Activated T-helper 17 cell treated with anti-CD3 and anti-CD28 coated beads, Interleukin-2, amount 50 U/mL, for 72 hours (primary cell): ENCODE data around the gene BCLAF1. TPM values are rescaled to one million over a fixed set of nuclear protein-coding genes. Genes with fewer than 3 reads are reported as not detected.
"Not testable (repeated sequence)": the region's sequence is repeated elsewhere in the genome, so short reads cannot be mapped to it uniquely, and the experiment has no call there.

Experiments used
- ATAC-seq: fragments of 150-1000 bp; cut with Tn5 transposase; replicated peaks from 2 replicates; pipeline ENCODE4 v1.10.0; 2021; ENCODE audit warnings: mild to moderate bottlenecking, moderate library complexity
- H3K27ac Mint-ChIP-seq: one replicate; pipeline ENCODE4 v1.8.0; 2022; ENCODE audit warnings: mixed read lengths
- H3K27me3 Mint-ChIP-seq: one replicate; pipeline ENCODE4 v1.8.0; 2022; ENCODE audit warnings: mixed read lengths
- H3K36me3 Mint-ChIP-seq: one replicate; pipeline ENCODE4 v1.8.0; 2022; ENCODE audit warnings: low read depth, mild to moderate bottlenecking, mixed read lengths
- H3K4me1 Mint-ChIP-seq: one replicate; pipeline ENCODE4 v1.8.0; 2022; ENCODE audit warnings: mixed read lengths
- H3K4me3 Mint-ChIP-seq: one replicate; pipeline ENCODE4 v1.8.0; 2022; ENCODE audit warnings: mild to moderate bottlenecking, mixed read lengths
- H3K9me3 Mint-ChIP-seq: one replicate; pipeline ENCODE4 v1.8.0; 2022; ENCODE audit warnings: mixed read lengths
- total RNA-seq, 2 donors: library from RNA; stranded (reverse); gene quantifications; one replicate each; pipeline ENCODE4 v1.2.3, GENCODE V29; 2022

Gene BCLAF1
- total RNA-seq, 2 donors from 2014 or later, result 138 to 191 TPM

DNA sequence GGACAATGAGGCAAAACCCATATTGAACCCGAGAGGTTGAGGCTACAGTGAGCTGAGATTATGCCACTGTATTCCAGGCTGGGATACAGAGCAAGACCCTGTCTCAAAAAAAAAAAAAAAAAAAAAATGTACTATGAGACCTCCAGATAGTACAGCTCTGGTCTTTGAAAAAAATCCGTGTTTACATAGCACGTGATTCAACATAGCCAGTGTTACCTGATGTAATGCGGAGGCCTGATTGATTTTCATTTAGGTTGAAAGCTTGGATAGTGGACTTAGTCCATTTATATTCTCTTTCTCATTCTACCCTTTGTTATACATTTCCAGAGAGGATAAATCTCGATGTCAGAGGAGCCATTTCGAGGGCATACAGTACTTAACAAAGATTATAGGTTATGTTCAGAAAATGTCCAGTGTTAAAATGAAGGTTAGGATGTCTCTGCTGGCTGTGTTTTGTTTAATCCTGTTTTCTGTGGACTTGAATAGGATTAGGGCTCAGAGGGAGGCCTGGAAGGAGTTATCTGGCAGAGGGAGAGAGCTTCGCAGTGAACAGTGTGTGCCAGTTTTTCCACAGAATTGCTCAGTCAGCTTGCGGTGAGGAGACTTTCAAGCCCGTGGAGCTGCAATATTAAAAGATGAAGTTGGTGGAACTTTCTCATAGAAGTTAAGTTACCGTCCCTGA, 33.9 kb upstream of the BCLAF1 start:
- no peaks in the 10 kb centered on the region for H3K36me3 Mint-ChIP-seq
- H3K27ac Mint-ChIP-seq, result no peak overlapping the region
- no peaks in the 10 kb centered on the region for H3K4me1 Mint-ChIP-seq
- no peak for ATAC-seq
- no peak overlapping the region for H3K4me3 Mint-ChIP-seq
- H3K27me3 Mint-ChIP-seq, result no peaks in the 10 kb centered on the region
- no peaks in the 10 kb centered on the region for H3K9me3 Mint-ChIP-seq

DNA sequence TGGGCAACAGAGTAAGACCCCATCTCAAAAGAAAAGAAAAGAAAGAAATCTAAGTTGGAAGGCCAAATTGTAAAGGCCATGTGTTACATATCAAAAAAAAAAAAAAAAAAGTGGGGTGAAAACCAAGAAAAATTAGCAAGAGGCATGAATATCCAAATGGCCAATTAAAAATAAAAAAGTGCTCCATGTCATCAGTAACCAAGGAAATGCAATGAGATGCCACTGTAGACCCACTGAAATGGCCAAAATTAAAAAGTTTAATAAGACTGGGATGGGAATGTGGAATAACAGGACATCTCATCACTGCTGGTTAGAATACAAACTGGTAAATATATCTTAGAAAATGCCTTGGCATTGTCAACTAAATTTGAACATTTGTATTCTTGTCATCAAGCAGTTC, 30.1 kb upstream of the BCLAF1 start:
- no peaks in the 10 kb centered on the region for H3K4me1 Mint-ChIP-seq
- no peak overlapping the region for H3K27ac Mint-ChIP-seq
- no peaks in the 10 kb centered on the region for H3K27me3 Mint-ChIP-seq
- H3K4me3 Mint-ChIP-seq, result no peak overlapping the region
- ATAC-seq, result no peak
- no peaks in the 10 kb centered on the region for H3K36me3 Mint-ChIP-seq
- no peaks in the 10 kb centered on the region for H3K9me3 Mint-ChIP-seq

DNA sequence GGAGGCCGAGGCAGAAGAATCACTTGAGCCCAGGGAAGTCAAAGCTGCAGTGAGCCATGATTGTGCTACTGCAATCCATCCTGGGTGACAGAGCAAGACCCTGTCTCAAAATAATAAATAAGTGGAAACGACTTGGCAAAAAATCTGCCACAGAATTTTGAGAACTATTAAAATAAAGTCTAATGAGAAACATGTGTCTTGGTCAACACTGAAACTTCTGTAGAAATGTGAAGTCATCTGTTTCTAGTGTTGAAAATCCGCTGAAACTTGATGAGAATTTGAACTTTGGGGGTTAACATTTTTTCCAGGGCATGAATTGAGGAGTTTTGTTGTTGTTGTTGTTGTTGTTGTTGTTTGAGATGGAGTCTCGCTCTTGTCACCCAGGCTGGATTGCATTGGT, 29.0 kb upstream of the BCLAF1 start:
- H3K36me3 Mint-ChIP-seq, result no peaks in the 10 kb centered on the region

DNA sequence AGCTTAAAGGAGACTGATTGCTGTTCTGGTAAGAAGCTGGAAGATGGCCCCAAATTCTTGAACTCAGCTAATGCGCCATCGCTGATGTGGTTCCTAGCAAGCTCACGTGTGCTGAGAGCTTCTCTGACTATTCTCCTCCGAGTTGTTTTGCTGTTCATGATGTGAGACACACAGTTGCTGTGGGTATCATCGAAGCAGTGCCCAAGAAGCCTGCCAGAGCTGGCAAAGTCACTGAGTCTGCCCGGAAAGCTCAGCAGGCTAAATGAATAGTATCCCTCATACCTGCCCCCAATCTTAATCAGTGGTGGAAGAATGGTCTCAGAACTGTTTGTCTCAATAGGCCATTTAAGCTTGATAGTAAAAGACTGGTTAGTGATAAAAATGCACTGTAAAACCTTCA, 28.3 kb upstream of the BCLAF1 start:
- Mint-ChIP-seq H3K9me3 (no peaks in the 10 kb centered on the region), H3K27me3 (no peaks in the 10 kb centered on the region), H3K4me3 (no peak overlapping the region), H3K27ac (no peak overlapping the region), H3K36me3 (no peaks in the 10 kb centered on the region), H3K4me1 (no peaks in the 10 kb centered on the region)
- ATAC-seq, result no peak

More for the DNA sequence above, 29.0 kb upstream of the BCLAF1 start:
- Mint-ChIP-seq H3K4me1 (no peaks in the 10 kb centered on the region), H3K4me3 (no peak overlapping the region), H3K27ac (no peak overlapping the region), H3K27me3 (no peaks in the 10 kb centered on the region), H3K9me3 (no peaks in the 10 kb centered on the region)
- ATAC-seq, result no peak

DNA sequence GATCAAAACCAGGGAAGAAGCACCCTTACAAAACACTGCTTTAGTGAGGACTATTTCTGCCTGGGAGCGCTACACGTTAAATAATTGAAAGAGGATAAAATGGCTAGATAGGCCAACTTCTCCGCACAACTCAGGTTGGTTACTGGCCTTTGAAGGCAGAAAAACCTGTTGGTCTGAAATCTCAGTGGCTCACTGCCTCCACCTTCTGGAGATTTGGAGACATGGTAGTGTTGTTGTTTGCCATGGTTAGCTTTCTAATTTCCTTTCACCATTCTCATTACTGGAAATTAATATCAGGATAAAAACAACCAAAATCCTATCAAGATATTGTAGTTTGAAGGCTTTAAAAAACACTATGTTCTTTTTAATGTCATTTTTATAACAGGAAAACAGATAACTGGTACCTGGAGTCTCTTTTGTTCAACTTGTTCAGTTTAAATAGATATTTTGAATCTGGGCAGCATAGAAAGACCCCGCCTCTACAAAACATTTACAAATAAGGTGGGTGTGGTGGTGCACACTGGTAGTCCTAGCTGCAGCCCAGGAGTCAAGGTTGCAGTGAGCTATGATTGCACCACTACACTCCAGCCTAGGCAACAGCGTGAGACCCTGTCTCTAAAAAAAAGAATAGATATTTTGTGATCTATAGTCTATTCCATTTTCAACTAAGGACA, 27.5 kb upstream of the BCLAF1 start:
- H3K27me3 Mint-ChIP-seq, result no peaks in the 10 kb centered on the region
- no peak overlapping the region for H3K27ac Mint-ChIP-seq
- no peaks in the 10 kb centered on the region for H3K4me1 Mint-ChIP-seq
- no peak overlapping the region for H3K4me3 Mint-ChIP-seq
- no peaks in the 10 kb centered on the region for H3K36me3 Mint-ChIP-seq
- ATAC-seq, result peak; percentile 65
- H3K9me3 Mint-ChIP-seq, result no peaks in the 10 kb centered on the region

DNA sequence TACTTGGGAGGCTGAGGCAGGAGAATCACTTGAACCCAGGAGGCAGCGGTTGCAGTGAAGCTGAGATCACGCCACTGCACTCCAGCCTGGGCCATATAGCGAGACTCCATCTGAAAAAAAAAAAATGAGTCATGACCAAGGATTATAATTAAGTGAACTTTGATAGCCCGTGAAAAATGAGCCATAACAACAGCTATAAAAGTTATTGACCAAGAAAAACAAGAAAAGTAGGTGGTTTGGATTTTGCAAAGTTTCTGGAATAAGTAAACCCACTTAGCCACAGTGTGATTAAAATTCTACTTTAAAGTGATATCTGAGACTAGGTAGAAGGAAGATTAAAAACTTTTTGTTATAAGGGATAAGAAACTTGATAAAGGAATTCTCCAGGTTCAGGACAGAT, 25.9 kb upstream of the BCLAF1 start:
- no peak overlapping the region for H3K27ac Mint-ChIP-seq
- no peaks in the 10 kb centered on the region for H3K36me3 Mint-ChIP-seq
- H3K27me3 Mint-ChIP-seq, result no peaks in the 10 kb centered on the region
- H3K4me1 Mint-ChIP-seq, result no peaks in the 10 kb centered on the region
- no peak overlapping the region for H3K4me3 Mint-ChIP-seq
- H3K9me3 Mint-ChIP-seq, result no peaks in the 10 kb centered on the region
- ATAC-seq, result no peak

DNA sequence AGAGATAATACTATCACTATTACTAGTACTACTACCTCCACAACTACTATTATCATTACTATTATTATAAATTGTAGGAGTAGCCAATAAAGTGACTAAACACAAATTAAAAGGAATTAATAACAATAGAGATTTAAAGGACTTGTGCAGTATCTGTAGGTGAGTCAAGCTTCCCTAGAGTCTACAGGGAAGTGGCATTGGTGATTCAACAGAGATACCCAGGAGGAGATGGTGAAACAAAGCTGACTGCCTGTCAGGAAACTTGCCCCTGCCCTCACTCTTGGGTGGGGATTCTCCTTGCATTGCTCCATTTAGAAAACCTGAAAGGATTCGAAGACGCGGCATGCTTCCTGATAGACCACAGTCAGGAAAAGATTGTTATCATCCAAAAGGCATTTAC, 23.3 kb upstream of the BCLAF1 start:
- no peak overlapping the region for H3K27ac Mint-ChIP-seq
- no peaks in the 10 kb centered on the region for H3K4me1 Mint-ChIP-seq
- H3K27me3 Mint-ChIP-seq, result no peaks in the 10 kb centered on the region

DNA sequence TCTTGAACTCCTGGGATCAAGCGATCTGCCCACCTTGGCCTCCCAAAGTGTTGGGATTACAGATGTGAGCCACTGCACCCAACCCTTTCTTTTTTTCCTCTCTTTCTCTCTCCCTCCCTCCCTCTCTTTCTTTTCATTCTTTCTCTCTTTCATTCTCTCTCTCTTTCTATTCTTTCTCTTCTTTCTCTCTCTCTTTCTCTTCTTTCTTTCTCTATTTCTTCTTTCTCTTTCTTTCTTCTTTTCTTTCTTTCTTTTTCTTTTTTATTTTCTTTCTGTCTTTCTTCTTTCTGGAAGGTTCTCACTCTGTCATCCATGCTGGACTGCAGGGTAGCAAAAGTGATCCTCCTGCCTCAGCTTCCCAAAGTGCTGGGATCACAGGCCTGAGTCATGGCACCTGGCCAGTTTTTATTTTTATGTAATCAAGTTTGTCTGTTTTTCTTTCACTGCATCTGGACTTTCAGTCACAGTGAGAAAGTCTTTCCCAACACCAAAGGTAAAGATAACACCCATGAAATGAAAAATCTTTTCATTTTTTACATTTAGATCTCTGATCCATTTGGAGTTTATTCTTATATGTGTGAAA, 20.2 kb upstream of the BCLAF1 start:
- ATAC-seq, result no peak

More for the DNA sequence above, 23.3 kb upstream of the BCLAF1 start:
- Mint-ChIP-seq H3K36me3 (no peaks in the 10 kb centered on the region), H3K9me3 (no peaks in the 10 kb centered on the region), H3K4me3 (no peak overlapping the region)
- ATAC-seq, result no peak

DNA sequence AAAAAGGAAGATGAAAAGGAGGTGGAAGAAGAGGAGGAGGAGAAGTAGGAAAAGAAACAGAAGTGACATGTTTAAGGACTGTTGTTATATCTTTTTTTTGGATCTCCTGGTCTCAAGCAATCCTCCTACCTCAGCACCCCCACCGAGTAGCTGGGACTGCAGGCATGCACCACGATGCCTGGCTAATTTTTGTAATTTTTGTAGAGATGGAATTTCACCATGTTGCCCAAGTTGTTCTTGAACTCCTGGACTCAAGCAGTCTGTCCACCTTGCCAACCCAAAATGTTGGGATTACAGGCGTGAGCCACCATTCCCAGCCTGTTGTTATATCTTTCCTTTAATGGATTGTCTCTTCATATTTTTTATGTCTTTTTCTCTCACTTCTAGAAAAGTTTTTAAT, 19.5 kb upstream of the BCLAF1 start:
- Mint-ChIP-seq H3K36me3 (no peaks in the 10 kb centered on the region), H3K4me1 (no peaks in the 10 kb centered on the region), H3K4me3 (no peak overlapping the region), H3K27ac (no peak overlapping the region), H3K9me3 (no peaks in the 10 kb centered on the region), H3K27me3 (no peaks in the 10 kb centered on the region)
- no peak for ATAC-seq

More for the DNA sequence above, 20.2 kb upstream of the BCLAF1 start:
- Mint-ChIP-seq H3K27me3 (no peaks in the 10 kb centered on the region), H3K9me3 (no peaks in the 10 kb centered on the region), H3K36me3 (no peaks in the 10 kb centered on the region), H3K4me1 (no peaks in the 10 kb centered on the region), H3K27ac (no peak overlapping the region), H3K4me3 (no peak overlapping the region)

DNA sequence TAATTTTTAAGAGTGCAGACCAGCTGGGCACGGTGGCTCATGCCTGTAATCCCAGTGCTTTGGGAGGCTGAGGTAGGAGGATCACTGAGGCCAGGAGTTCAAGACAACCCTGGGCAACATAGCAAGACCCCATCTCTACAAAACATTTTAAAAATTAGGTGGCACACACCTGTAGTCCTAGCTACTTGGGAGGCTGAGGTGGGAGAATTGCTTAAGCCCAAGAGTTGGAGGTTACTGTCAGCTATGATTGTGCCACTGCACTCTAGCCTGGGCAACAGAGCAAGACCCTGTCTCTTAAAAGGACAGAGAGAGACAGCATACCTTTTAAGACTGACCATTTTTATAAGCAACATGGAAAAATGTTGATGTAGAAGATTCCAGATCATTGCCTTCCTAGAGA, 18.8 kb upstream of the BCLAF1 start:
- H3K36me3 Mint-ChIP-seq, H3K27ac Mint-ChIP-seq, H3K4me3 Mint-ChIP-seq, ATAC-seq, H3K9me3 Mint-ChIP-seq, H3K4me1 Mint-ChIP-seq, H3K27me3 Mint-ChIP-seq: not testable (repeated sequence)

DNA sequence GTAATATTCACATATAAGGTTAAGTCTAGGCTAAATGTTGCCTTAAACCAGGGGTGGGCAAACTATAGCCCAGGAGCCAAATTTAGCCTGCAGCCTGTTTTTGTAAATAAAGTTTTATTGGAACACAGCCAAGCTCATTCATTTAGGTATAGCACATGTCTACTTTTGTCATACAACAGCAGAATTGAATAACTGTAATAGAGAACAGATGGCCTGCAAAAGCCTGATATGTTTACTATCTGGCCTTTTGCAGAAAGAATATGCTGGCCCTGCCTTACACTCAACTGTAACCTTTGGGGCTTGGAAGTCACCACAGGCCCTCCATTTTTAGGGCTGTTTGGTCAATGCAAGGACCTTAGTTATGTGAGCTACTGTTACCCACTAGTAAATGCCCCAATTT, 17.7 kb upstream of the BCLAF1 start:
- ATAC-seq, result no peak
- Mint-ChIP-seq H3K4me3 (no peak overlapping the region), H3K27ac (no peak overlapping the region)

DNA sequence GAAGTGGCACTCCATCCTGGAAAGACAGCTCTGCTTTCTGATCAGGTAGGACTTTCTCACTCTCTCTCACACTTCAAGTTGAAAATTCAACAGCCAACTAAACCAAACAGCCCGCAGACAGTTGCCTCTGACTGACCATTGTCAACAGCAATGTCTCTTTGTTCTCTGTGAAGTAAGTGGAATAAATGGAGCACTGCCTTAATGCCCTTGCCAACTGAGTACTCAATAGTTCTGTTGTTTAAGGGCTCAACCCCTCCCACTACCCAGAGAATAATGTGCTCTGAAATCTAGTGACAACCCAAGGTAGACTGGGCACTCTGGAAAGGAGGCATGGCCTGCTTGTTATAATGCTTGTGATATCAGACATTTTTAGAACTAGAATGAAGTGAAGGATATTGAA, 16.8 kb upstream of the BCLAF1 start:
- Mint-ChIP-seq H3K36me3 (no peaks in the 10 kb centered on the region), H3K4me3 (no peak overlapping the region), H3K9me3 (no peaks in the 10 kb centered on the region), H3K27ac (no peak overlapping the region), H3K4me1 (no peaks in the 10 kb centered on the region), H3K27me3 (no peaks in the 10 kb centered on the region)
- no peak for ATAC-seq

More for the DNA sequence above, 17.7 kb upstream of the BCLAF1 start:
- H3K4me1 Mint-ChIP-seq, result no peaks in the 10 kb centered on the region
- no peaks in the 10 kb centered on the region for H3K9me3 Mint-ChIP-seq
- no peaks in the 10 kb centered on the region for H3K36me3 Mint-ChIP-seq
- H3K27me3 Mint-ChIP-seq, result no peaks in the 10 kb centered on the region

DNA sequence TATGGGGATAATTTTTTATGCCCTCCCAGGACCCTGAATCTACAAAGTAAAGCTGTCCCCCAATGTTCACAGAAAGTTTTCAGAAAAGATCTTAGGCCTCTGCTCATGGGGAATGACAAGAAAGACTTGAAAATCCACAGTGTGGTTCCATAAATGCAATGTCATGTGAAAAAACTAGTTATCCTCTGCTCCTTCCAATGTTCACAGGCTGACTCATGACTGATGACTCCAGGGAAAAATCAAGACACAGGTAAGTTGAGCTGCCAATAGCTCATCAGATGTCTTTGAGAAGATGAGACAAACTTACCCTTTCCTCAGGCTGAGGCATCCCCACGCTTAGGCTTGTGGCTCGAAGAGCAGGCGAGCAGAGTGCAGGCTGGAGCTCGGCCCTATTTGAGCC, 14.8 kb upstream of the BCLAF1 start:
- Mint-ChIP-seq H3K27me3 (no peaks in the 10 kb centered on the region), H3K36me3 (no peaks in the 10 kb centered on the region), H3K4me1 (no peaks in the 10 kb centered on the region), H3K4me3 (no peak overlapping the region), H3K9me3 (no peaks in the 10 kb centered on the region), H3K27ac (no peak overlapping the region)
- ATAC-seq, result no peak

DNA sequence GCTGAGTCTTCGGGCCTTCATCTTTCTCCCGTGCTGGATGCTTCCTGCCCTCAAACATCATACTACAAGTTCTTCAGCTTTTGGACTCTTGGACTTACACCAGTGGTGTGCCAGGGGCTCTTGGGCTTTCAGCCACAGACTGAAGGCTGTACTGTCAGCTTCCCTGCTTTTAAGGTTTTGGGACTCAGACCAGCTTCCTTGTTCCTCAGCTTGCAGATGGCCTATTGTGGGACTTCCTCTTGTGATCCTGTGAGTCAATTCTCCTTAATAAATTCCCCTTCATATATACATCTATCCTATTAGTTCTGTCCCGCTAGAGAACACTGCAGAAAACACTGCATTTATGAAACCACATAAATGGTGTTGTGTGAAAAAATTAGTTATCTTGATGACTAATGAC, 13.9 kb upstream of the BCLAF1 start:
- ATAC-seq, result no peak
- H3K9me3 Mint-ChIP-seq, result no peaks in the 10 kb centered on the region
- no peaks in the 10 kb centered on the region for H3K36me3 Mint-ChIP-seq
- no peak overlapping the region for H3K4me3 Mint-ChIP-seq
- H3K27me3 Mint-ChIP-seq, result no peaks in the 10 kb centered on the region
- H3K27ac Mint-ChIP-seq, result no peak overlapping the region
- H3K4me1 Mint-ChIP-seq, result no peaks in the 10 kb centered on the region

DNA sequence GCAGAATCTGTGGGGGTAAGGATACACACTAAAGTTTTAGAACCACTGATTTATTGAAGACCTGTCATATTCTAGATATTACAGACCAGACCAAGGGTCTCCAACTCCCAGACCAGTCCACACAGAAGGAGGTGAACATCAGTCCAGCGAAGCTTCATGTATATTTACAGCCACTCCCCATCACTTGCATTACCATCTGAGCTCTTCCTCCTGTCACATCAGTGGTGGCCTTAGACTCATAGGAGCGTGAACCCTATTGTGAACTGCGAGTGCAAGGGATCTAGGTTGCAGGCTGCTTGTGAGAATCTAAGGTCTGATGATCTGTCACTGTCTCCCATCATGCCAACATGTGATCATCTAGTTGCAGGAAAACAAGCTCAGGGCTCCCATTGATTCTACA, 5.0 kb upstream of the BCLAF1 start:
- H3K4me3 Mint-ChIP-seq, result no peak overlapping the region
- H3K36me3 Mint-ChIP-seq, result peaks cover 12% of the 10 kb centered on the region
- no peaks in the 10 kb centered on the region for H3K27me3 Mint-ChIP-seq
- ATAC-seq, result no peak
- H3K9me3 Mint-ChIP-seq, result no peaks in the 10 kb centered on the region
- peaks cover 4% of the 10 kb centered on the region for H3K4me1 Mint-ChIP-seq
- H3K27ac Mint-ChIP-seq, result no peak overlapping the region
